Activated CD4-positive, alpha-beta memory T cell treated with anti-CD3 and anti-CD28 coated beads for 36 hours (primary cell): ENCODE measurements around the gene FOXD4L1. TPM values are rescaled to one million over a fixed set of nuclear protein-coding genes. Genes with fewer than 3 reads are reported as not detected.
A peak's percentile ranks its signal among the peaks of the same experiment; 100 is the strongest.
"Not testable (repeated sequence)": the region's sequence is repeated elsewhere in the genome, so short reads cannot be mapped to it uniquely, and the experiment has no call there.

ENCODE experiments used
- CTCF ChIA-PET: fragments of 350-600 bp; sonication (Branson Sonifier 250); formaldehyde crosslinking; loops from one replicate; lab custom pipeline; 2021; ENCODE audit warnings: antibody characterized with exemption, inconsistent platforms; lab: Charles Lee
- POLR2A ChIA-PET: fragments of 350-600 bp; sonication (Branson Sonifier 250); formaldehyde crosslinking; loops from one replicate; lab custom pipeline; 2021; ENCODE audit warnings: antibody characterized with exemption; lab: Charles Lee
- DNase-seq: peaks from one replicate; pipeline ENCODE4 v3.0.0-alpha.2; 2020
- H3K27ac Mint-ChIP-seq: one replicate; pipeline ENCODE4 v1.8.0; 2021; ENCODE audit warnings: mixed read lengths
- H3K27me3 Mint-ChIP-seq: one replicate; pipeline ENCODE4 v1.8.0; 2021; ENCODE audit warnings: mixed read lengths
- H3K36me3 Mint-ChIP-seq: one replicate; pipeline ENCODE4 v1.8.0; 2021; ENCODE audit warnings: mixed read lengths
- H3K4me1 Mint-ChIP-seq: one replicate; pipeline ENCODE4 v1.8.0; 2021; ENCODE audit warnings: low read depth, mixed read lengths
- H3K4me3 Mint-ChIP-seq: one replicate; pipeline ENCODE4 v1.8.0; 2021; ENCODE audit warnings: mild to moderate bottlenecking, mixed read lengths
- H3K9me3 Mint-ChIP-seq: one replicate; pipeline ENCODE4 v1.8.0; 2021; ENCODE audit warnings: mixed read lengths
- intact Hi-C: fragments of 100-400 bp; cut with micrococcal nuclease; formaldehyde crosslinking; loops from one replicate; pipeline ENCODE4 v1.15.1; 2023
- total RNA-seq, 2 experiments: library from RNA; stranded (reverse); gene quantifications; one replicate each; pipeline ENCODE4 v1.2.3, GENCODE V29; 2021

The FOXD4L1 gene
- under 1 TPM in 1 of 2 experiments, not detected in 1; 0.12 TPM for total RNA-seq

GRCh38 chr2:113498365-113498764 lies at the start of gene FOXD4L1:
TSS of gene FOXD4L1 (plus strand) at chr2:113498665. CDS start at chr2:113499257, 592 bp downstream.
- H3K36me3 Mint-ChIP-seq, CTCF ChIA-PET, POLR2A ChIA-PET, H3K27ac Mint-ChIP-seq, DNase-seq, H3K9me3 Mint-ChIP-seq, intact Hi-C loops: not testable (repeated sequence)
- Mint-ChIP-seq H3K4me1 (peaks cover 17% of the 10 kb centered on the region), H3K27me3 (peaks cover 25% of the 10 kb centered on the region), H3K4me3 (peak within 1 kb of the TSS; percentile 35)

GRCh38 chr2:113465770-113466169 lies 32.7 kb upstream of the FOXD4L1 start:
- not testable (repeated sequence) for H3K27me3 Mint-ChIP-seq

GRCh38 chr2:113476688-113477368 lies 21.6 kb upstream of the FOXD4L1 start:
- intact Hi-C loops, DNase-seq, CTCF ChIA-PET, H3K27me3 Mint-ChIP-seq, H3K9me3 Mint-ChIP-seq, H3K4me3 Mint-ChIP-seq, POLR2A ChIA-PET, H3K27ac Mint-ChIP-seq, H3K4me1 Mint-ChIP-seq: not testable (repeated sequence)
- peaks cover 11% of the 10 kb centered on the region for H3K36me3 Mint-ChIP-seq

More at GRCh38 chr2:113465770-113466169, 32.7 kb upstream of the FOXD4L1 start:
- H3K27ac Mint-ChIP-seq, H3K36me3 Mint-ChIP-seq, CTCF ChIA-PET, H3K9me3 Mint-ChIP-seq, H3K4me1 Mint-ChIP-seq, intact Hi-C loops, POLR2A ChIA-PET, H3K4me3 Mint-ChIP-seq, DNase-seq: not testable (repeated sequence)

GRCh38 chr2:113496527-113496926 lies 1.9 kb upstream of the FOXD4L1 start:
- intact Hi-C loops, DNase-seq: not testable (repeated sequence)
- peaks cover 13% of the 10 kb centered on the region for H3K27me3 Mint-ChIP-seq

GRCh38 chr2:113499019-113499885 lies 787 bp downstream of the FOXD4L1 start:
- CTCF ChIA-PET, H3K36me3 Mint-ChIP-seq, H3K9me3 Mint-ChIP-seq, intact Hi-C loops, H3K27ac Mint-ChIP-seq, POLR2A ChIA-PET: not testable (repeated sequence)
- H3K27me3 Mint-ChIP-seq = peaks cover 28% of the 10 kb centered on the region
- peak overlapping the region; percentile 35 for H3K4me3 Mint-ChIP-seq
- peaks cover 20% of the 10 kb centered on the region for H3K4me1 Mint-ChIP-seq
- peak; percentile 36 for DNase-seq

More at GRCh38 chr2:113496527-113496926, 1.9 kb upstream of the FOXD4L1 start:
- H3K27ac Mint-ChIP-seq, CTCF ChIA-PET, H3K4me1 Mint-ChIP-seq, H3K36me3 Mint-ChIP-seq, H3K9me3 Mint-ChIP-seq, POLR2A ChIA-PET, H3K4me3 Mint-ChIP-seq: not testable (repeated sequence)

- POLR2A ChIA-PET, H3K9me3 Mint-ChIP-seq, H3K27ac Mint-ChIP-seq, intact Hi-C loops, CTCF ChIA-PET, H3K36me3 Mint-ChIP-seq: not testable (repeated sequence)
- peaks cover 30% of the 10 kb centered on the region for H3K27me3 Mint-ChIP-seq
- peak; percentile 18 for DNase-seq
- H3K4me3 Mint-ChIP-seq = peak overlapping the region; percentile 4
- peaks cover 21% of the 10 kb centered on the region for H3K4me1 Mint-ChIP-seq
These were observed 1.6 kb downstream of the FOXD4L1 start for GRCh38 chr2:113499886-113500722.

- H3K9me3 Mint-ChIP-seq, intact Hi-C loops, H3K27ac Mint-ChIP-seq, POLR2A ChIA-PET, H3K36me3 Mint-ChIP-seq, CTCF ChIA-PET: not testable (repeated sequence)
- DNase-seq = peak; percentile 38
- peaks cover 30% of the 10 kb centered on the region for H3K27me3 Mint-ChIP-seq
- peak overlapping the region; percentile 4 for H3K4me3 Mint-ChIP-seq
- H3K4me1 Mint-ChIP-seq = peaks cover 21% of the 10 kb centered on the region
These were observed 2.2 kb downstream of the FOXD4L1 start for GRCh38 chr2:113500723-113501038.

GRCh38 chr2:113502216-113503093 lies 4.0 kb downstream of the FOXD4L1 start:
- H3K36me3 Mint-ChIP-seq, POLR2A ChIA-PET, H3K9me3 Mint-ChIP-seq, DNase-seq, CTCF ChIA-PET, intact Hi-C loops: not testable (repeated sequence)
- Mint-ChIP-seq H3K4me3 (peak overlapping the region; percentile 72), H3K27ac (peak overlapping the region; percentile 38), H3K27me3 (peaks cover 33% of the 10 kb centered on the region), H3K4me1 (peaks cover 21% of the 10 kb centered on the region)

GRCh38 chr2:113503094-113504042 lies 4.9 kb downstream of the FOXD4L1 start:
- POLR2A ChIA-PET, H3K36me3 Mint-ChIP-seq, H3K9me3 Mint-ChIP-seq, CTCF ChIA-PET, intact Hi-C loops: not testable (repeated sequence)
- peak; percentile 73 for DNase-seq
- Mint-ChIP-seq H3K27me3 (peaks cover 34% of the 10 kb centered on the region), H3K4me1 (peaks cover 21% of the 10 kb centered on the region), H3K27ac (peak overlapping the region; percentile 38), H3K4me3 (peak overlapping the region; percentile 72)

- CTCF ChIA-PET = interaction anchor here (0.6 kb wide), 1 partner anchor 100 kb away, joined by 3 read pairs; no protein-coding TSS in a partner anchor
- DNase-seq, POLR2A ChIA-PET, H3K27ac Mint-ChIP-seq, intact Hi-C loops, H3K36me3 Mint-ChIP-seq, H3K9me3 Mint-ChIP-seq: not testable (repeated sequence)
- peak overlapping the region; percentile 49 for H3K4me3 Mint-ChIP-seq
- H3K27me3 Mint-ChIP-seq = peaks cover 31% of the 10 kb centered on the region
- peaks cover 20% of the 10 kb centered on the region for H3K4me1 Mint-ChIP-seq
These were observed 5.6 kb downstream of the FOXD4L1 start for GRCh38 chr2:113504081-113504480.
